K562 (cell line): ENCODE measurements around the gene HMGA1. TPM values are rescaled to one million over a fixed set of nuclear protein-coding genes. Genes with fewer than 3 reads are reported as not detected.

Experiments
- CBX8 ChIP-seq: fragments of 200-600 bp; sonication (generic); IDR thresholded peaks from 2 replicates; pipeline ENCODE4 v1.6.1; 2012; ENCODE audit warnings: borderline replicate concordance, mixed run types, low read depth, mild to moderate bottlenecking, moderate library complexity, mixed read lengths, low read length, control low read depth, inconsistent platforms; ENCODE audit not compliant: poor library complexity, severe bottlenecking; ENCODE audit errors: extremely low read depth
- CEBPG ChIP-seq, 3 experiments: fragments of 200-800 bp in 1 of 3; sonication (Bioruptor generic) in 1 of 3; sonication (generic) in 1 of 3; formaldehyde crosslinking in 1 of 3; IDR thresholded peaks in 2 of 3; conservative IDR thresholded peaks in 1 of 3; 2 replicates each; pipeline versions ENCODE4 v1.6.1 to v1.8.0; 2016 to 2022; ENCODE audit warnings: missing compliant biosample characterization in 2 of 3, missing genetic modification characterization in 2 of 3, mild to moderate bottlenecking in 1 of 3, missing genetic modification reagents in 1 of 3
- CXXC5 ChIP-seq: fragments of 250-450 bp; sonication (Bioruptor Pico); IDR thresholded peaks from 2 replicates; pipeline ENCODE4 v1.8.0; 2022; ENCODE audit warnings: inconsistent platforms, mild to moderate bottlenecking, moderate library complexity
- FOXK2 ChIP-seq, 2 experiments: fragments of 450-650 bp; IDR thresholded peaks in 1 of 2; conservative IDR thresholded peaks in 1 of 2; 2 replicates each; pipeline ENCODE4 v1.6.1; 2016; ENCODE audit warnings: low read depth in 2 of 2, mild to moderate bottlenecking in 1 of 2
- HDAC3 ChIP-seq: fragments of 450-650 bp; IDR thresholded peaks from 2 replicates; pipeline ENCODE4 v1.6.1; 2018; ENCODE audit warnings: borderline replicate concordance, mild to moderate bottlenecking, moderate library complexity; ENCODE audit not compliant: partially characterized antibody
- JUN ChIP-seq, 2 experiments: sonication (generic) in 1 of 2; formaldehyde crosslinking in 1 of 2; IDR thresholded peaks; 2 replicates each; pipeline versions ENCODE4 v1.6.1 to v1.8.0; 2012 to 2022; ENCODE audit warnings: borderline replicate concordance in 2 of 2, mild to moderate bottlenecking in 2 of 2, improper control_type of control experiment in 1 of 2, low read depth in 1 of 2, low read length in 1 of 2, missing genetic modification reagents in 1 of 2
- PBX2 ChIP-seq, 2 experiments: IDR thresholded peaks in 1 of 2; conservative IDR thresholded peaks in 1 of 2; 2 replicates each; pipeline ENCODE4 v1.6.1; 2016; ENCODE audit warnings: low read depth in 2 of 2, mild to moderate bottlenecking in 1 of 2, missing compliant biosample characterization in 1 of 2, missing genetic modification characterization in 1 of 2, moderate library complexity in 1 of 2
- PHF21A ChIP-seq: fragments of 450-650 bp; IDR thresholded peaks from 2 replicates; pipeline ENCODE4 v1.6.1; 2017; ENCODE audit warnings: low read depth, borderline replicate concordance
- TFE3 ChIP-seq: fragments of 450-650 bp; formaldehyde crosslinking; IDR thresholded peaks from 2 replicates; pipeline ENCODE4 v1.4.0; 2020; ENCODE audit warnings: mild to moderate bottlenecking, mixed read lengths
- THRB ChIP-seq: fragments of 450-650 bp; formaldehyde crosslinking; conservative IDR thresholded peaks from 2 replicates; pipeline ENCODE4 v1.4.0; 2022; ENCODE audit warnings: mild to moderate bottlenecking, missing genetic modification characterization
- TRIM25 ChIP-seq: fragments of 450-650 bp; IDR thresholded peaks from 2 replicates; pipeline ENCODE4 v1.7.0; 2016; ENCODE audit warnings: borderline replicate concordance
- ZBTB12 ChIP-seq: fragments of 250-450 bp; sonication (Bioruptor Pico); IDR thresholded peaks from 2 replicates; pipeline ENCODE4 v1.4.0; 2020
- ZNF41 ChIP-seq: fragments of 250-450 bp; sonication (Bioruptor Pico); conservative IDR thresholded peaks from 2 replicates; pipeline ENCODE4 v1.4.0; 2020; ENCODE audit warnings: mild to moderate bottlenecking
- ZNF780A ChIP-seq: fragments of 250-450 bp; sonication (Bioruptor Pico); IDR thresholded peaks from 2 replicates; pipeline ENCODE4 v1.5.0; 2021; ENCODE audit warnings: mild to moderate bottlenecking
- ZNF785 ChIP-seq: fragments of 250-450 bp; sonication (Bioruptor Pico); IDR thresholded peaks from 2 replicates; pipeline ENCODE4 v1.4.0; 2020; ENCODE audit warnings: mild to moderate bottlenecking
- polyA plus RNA-seq, 8 experiments: library from polyadenylated mRNA; depleted of rRNA in 4 of 8; stranded (reverse) in 5 of 8; unstranded in 3 of 8; fragments of >200 nt; fragmentation: Nextera tagmentation in 2 of 8; fragmentation: Illumina TruSeq in 1 of 8; extraction: Ambion mirVana in 2 of 8; extraction: Trizol in 1 of 8; gene quantifications; 2 replicates each; pipeline versions ENCODE4 v1.2.1 to v1.2.3, GENCODE V29; 2011 to 2014; ENCODE audit warnings: inconsistent platforms in 1 of 8, missing spikeins in 1 of 8
- total RNA-seq, 7 experiments: library from RNA; depleted of rRNA in 6 of 7; stranded (reverse); fragments of >200 nt in 6 of 7; fragmentation: Illumina TruSeq in 2 of 7; extraction: Trizol in 2 of 7; gene quantifications; 2 replicates each; pipeline versions ENCODE4 v1.2.1 to v1.2.3, GENCODE V29; 2011 to 2021; ENCODE audit warnings: low replicate concordance in 1 of 7

Gene HMGA1
- total and polyA plus RNA-seq, 9 of the 15 experiments (the other 6 are each of a cell fraction or from before 2014, with no cell fraction given) = 27.8 to 1,947 (median 594) TPM

- TF ChIP-seq THRB (CRISPR knock-in tag) = no peak
- 0 out of 2 replicates have a peak, but pooled peaks have one; percentile 10 for TF ChIP-seq CEBPG (CRISPR knock-in tag; IDR thresholded peaks at IDR 0.05)
- no peak; a peak in 1 of 4 replicates for TF ChIP-seq CEBPG (tag; conservative IDR thresholded peaks at IDR 0.05 in 1 of 2, IDR thresholded peaks at IDR 0.05 in 1 of 2)
- no peak for TF ChIP-seq TFE3 (CRISPR knock-in tag)
- no peak for TF ChIP-seq CBX8
- TF ChIP-seq JUN (IDR thresholded peaks at IDR 0.05; ENCODE audit: borderline replicate concordance, low read depth, low read length) = peak; percentile 79; the same call in 1 of the 2 replicates
- TF ChIP-seq JUN (CRISPR knock-in tag; IDR thresholded peaks at IDR 0.05; ENCODE audit: borderline replicate concordance) = no peak
- 0 out of 2 replicates have a peak, but pooled peaks have one; percentile 31 for TF ChIP-seq TRIM25
- TF ChIP-seq CXXC5 = no peak
- no peak for TF ChIP-seq ZNF780A (CRISPR knock-in tag)
- TF ChIP-seq PBX2 (CRISPR knock-in tag; IDR thresholded peaks at IDR 0.05; ENCODE audit: low read depth) = no peak
- TF ChIP-seq PBX2 (tag; conservative IDR thresholded peaks at IDR 0.05; ENCODE audit: low read depth) = no peak
- TF ChIP-seq ZBTB12 (CRISPR knock-in tag) = no peak
- no peak for TF ChIP-seq PHF21A
- no peak for TF ChIP-seq HDAC3
- TF ChIP-seq FOXK2 (conservative IDR thresholded peaks at IDR 0.05 in 1 of 2, IDR thresholded peaks at IDR 0.05 in 1 of 2; ENCODE audit: low read depth in 2 of 2) = no peak
- no peak for TF ChIP-seq ZNF785 (CRISPR knock-in tag)
- no peak for TF ChIP-seq ZNF41 (CRISPR knock-in tag)
Measured at GRCh38 chr6:34248198-34248726, 11.6 kb downstream of the HMGA1 start (continued).
